Body of pancreas (tissue), 4 donors: ENCODE measurements around the gene LMX1A. TPM values are rescaled to one million over a fixed set of nuclear protein-coding genes. Genes with fewer than 3 reads are reported as not detected.

Experiments used
- ATAC-seq: fragments of 150-250 bp; one replicate; pipeline ENCODE4 v1.9.1; 2016
- DNase-seq, 4 donors: peaks; one replicate each; pipeline ENCODE4 v3.0.0-alpha.2; 2019
- H3K27ac ChIP-seq, 4 donors: fragments of 200-600 bp; sonication (generic); 1 replicate in 3 of 4; 2 replicates in 1 of 4; pipeline versions ENCODE4 v1.5.1 to v1.6.1; 2016 to 2019; ENCODE audit warnings: mild to moderate bottlenecking in 1 of 4, mixed read lengths in 1 of 4, moderate library complexity in 1 of 4
- H3K27me3 ChIP-seq, 2 donors: fragments of 200-600 bp; sonication (generic); one replicate each; pipeline ENCODE4 v1.6.0; 2016; ENCODE audit warnings: mild to moderate bottlenecking in 1 of 2
- H3K36me3 ChIP-seq, 2 donors: fragments of 200-600 bp; sonication (generic); replicated peaks in 1 of 2; 2 replicates each; pipeline ENCODE4 v1.5.1; 2016; ENCODE audit warnings: low read depth in 2 of 2; ENCODE audit not compliant: insufficient read depth in 1 of 2
- H3K4me1 ChIP-seq: fragments of 200-600 bp; sonication (generic); one replicate; pipeline ENCODE4 v1.6.0; 2016
- H3K4me3 ChIP-seq, 2 donors: fragments of 200-600 bp; sonication (generic); 1 replicate in 1 of 2; 2 replicates in 1 of 2; pipeline ENCODE4 v1.5.1; 2016 to 2019
- H3K9me3 ChIP-seq, 3 donors: fragments of 200-600 bp; sonication (generic); 1 replicate in 2 of 3; 2 replicates in 1 of 3; pipeline ENCODE4 v1.5.1; 2016
- POLR2A ChIP-seq, 3 donors: fragments of 450-650 bp; IDR thresholded peaks; one replicate each; pipeline ENCODE4 v1.6.1; 2016; ENCODE audit warnings: antibody characterized with exemption in 3 of 3, mild to moderate bottlenecking in 2 of 3
- WGBS, 2 donors: methylation state at CpG; one replicate each; pipeline ENCODE4 v1.1.5; 2017; 5-methylcytosine and 5-hydroxymethylcytosine counted together
- intact Hi-C: fragments of 100-400 bp; cut with DNase I; formaldehyde crosslinking; loops from one replicate; pipeline ENCODE4 v1.15.1; 2023
- total RNA-seq, 2 donors: library from RNA; depleted of rRNA; stranded (reverse); fragments of >200 nt; gene quantifications; one replicate each; pipeline ENCODE4 v1.1.0, GENCODE V29; 2016
- TF ChIP-seq, protein P1 (sequence below), 7 experiments: fragments of 450-650 bp in 4 of 7; fragments of 200-600 bp in 3 of 7; sonication (generic) in 3 of 7; IDR thresholded peaks; one replicate each; pipeline ENCODE4 v1.5.1; 2016 to 2019; ENCODE audit warnings: antibody characterized with exemption in 7 of 7

Gene LMX1A
- total RNA-seq = not detected

- TF ChIP-seq POLR2A (IDR thresholded peaks at IDR 0.05) = no peak
- TF ChIP-seq, protein P1, sequence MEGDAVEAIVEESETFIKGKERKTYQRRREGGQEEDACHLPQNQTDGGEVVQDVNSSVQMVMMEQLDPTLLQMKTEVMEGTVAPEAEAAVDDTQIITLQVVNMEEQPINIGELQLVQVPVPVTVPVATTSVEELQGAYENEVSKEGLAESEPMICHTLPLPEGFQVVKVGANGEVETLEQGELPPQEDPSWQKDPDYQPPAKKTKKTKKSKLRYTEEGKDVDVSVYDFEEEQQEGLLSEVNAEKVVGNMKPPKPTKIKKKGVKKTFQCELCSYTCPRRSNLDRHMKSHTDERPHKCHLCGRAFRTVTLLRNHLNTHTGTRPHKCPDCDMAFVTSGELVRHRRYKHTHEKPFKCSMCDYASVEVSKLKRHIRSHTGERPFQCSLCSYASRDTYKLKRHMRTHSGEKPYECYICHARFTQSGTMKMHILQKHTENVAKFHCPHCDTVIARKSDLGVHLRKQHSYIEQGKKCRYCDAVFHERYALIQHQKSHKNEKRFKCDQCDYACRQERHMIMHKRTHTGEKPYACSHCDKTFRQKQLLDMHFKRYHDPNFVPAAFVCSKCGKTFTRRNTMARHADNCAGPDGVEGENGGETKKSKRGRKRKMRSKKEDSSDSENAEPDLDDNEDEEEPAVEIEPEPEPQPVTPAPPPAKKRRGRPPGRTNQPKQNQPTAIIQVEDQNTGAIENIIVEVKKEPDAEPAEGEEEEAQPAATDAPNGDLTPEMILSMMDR (IDR thresholded peaks at IDR 0.05) = no peak
- Histone ChIP-seq H3K4me1 (peaks cover 34% of the 10 kb centered on the region), H3K4me3 (peak within 1 kb of the TSS in 1 of 2 donors; percentile 15), H3K27me3 (peaks cover 0 to 28% of the 10 kb centered on the region in 2 donors), H3K27ac (no peak within 1 kb of the TSS), H3K36me3 (no peaks in the 10 kb centered on the region), H3K9me3 (no peaks in the 10 kb centered on the region)
- DNase-seq (peak in 1 of 4 donors; percentile 42), ATAC-seq (no peak)
- WGBS, 2 donors = 0 to 1% methylated on average over 6 to 83 of the region's 88 CpGs
- intact Hi-C loops = no loop called here
Observed at GRCh38 chr1:165355977-165356811, at the start of gene LMX1A. TSS of gene LMX1A (minus strand) at chr1:165356715. CDS start at chr1:165355559, 1,156 bp downstream.

DNA sequence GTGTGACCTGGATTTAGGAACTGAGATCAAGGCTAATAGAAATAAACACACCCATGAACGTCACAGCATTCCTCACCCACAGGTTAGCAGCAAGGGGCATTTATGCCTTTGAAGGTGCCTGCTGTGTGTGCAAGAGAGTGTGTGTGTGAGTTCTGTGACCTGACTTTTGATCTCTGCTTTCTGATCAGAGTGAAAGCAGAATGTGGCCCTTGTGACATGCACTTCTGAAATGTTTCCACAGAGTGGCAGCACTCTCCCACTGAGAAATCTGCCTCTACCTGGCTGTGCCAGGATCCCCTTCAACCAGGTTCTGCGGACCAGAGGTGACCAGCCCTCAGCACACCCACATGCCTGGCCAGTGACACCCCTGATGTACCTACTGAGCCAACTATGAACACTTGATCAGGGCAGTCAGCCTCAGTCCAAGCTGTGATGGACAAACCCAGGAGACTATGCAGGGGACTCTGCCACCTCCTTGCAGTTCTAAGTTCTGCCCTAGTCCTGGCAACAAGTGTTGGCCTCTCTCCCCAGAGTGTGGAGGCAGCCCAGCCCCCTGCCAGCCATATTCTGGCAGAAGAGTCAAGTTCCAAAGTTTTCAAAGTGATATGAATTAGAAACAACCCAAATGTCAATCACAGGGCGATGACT, 47.4 kb upstream of the LMX1A start:
- H3K27me3 ChIP-seq = no peaks in the 10 kb centered on the region
- H3K9me3 ChIP-seq = no peaks in the 10 kb centered on the region
- TF ChIP-seq POLR2A (IDR thresholded peaks at IDR 0.05) = no peak
- TF ChIP-seq, protein P1 (IDR thresholded peaks at IDR 0.05) = peak in 6 of 7 experiments; percentile 22 to 62 (median 53)
- DNase-seq (peak; percentile 25 to 39 (median 32)), ATAC-seq (no peak)
- no peaks in the 10 kb centered on the region for H3K36me3 ChIP-seq
- 32 to 50% methylated on average over 2 to 3 of the region's 3 CpGs for WGBS, 2 donors
- H3K27ac ChIP-seq = no peak overlapping the region
- intact Hi-C loops = loop anchor here (5.0 to 10.0 kb wide), 2 partner anchors 183 to 511 kb away; no protein-coding TSS in a partner anchor
- no peaks in the 10 kb centered on the region for H3K4me1 ChIP-seq
- no peak overlapping the region for H3K4me3 ChIP-seq

- no peak for ATAC-seq
- no peaks in the 10 kb centered on the region for H3K36me3 ChIP-seq
- DNase-seq = no peak
- no peaks in the 10 kb centered on the region for H3K9me3 ChIP-seq
- no peaks in the 10 kb centered on the region for H3K4me1 ChIP-seq
- H3K4me3 ChIP-seq = no peak overlapping the region
- intact Hi-C loops = loop anchor here (5.0 to 10.0 kb wide), 2 partner anchors 185 to 512 kb away; no protein-coding TSS in a partner anchor
- 64 to 68% methylated on average over 4 of the region's 4 CpGs for WGBS, 2 donors
- TF ChIP-seq, protein P1 (IDR thresholded peaks at IDR 0.05) = no peak
- TF ChIP-seq POLR2A (IDR thresholded peaks at IDR 0.05) = no peak
- H3K27me3 ChIP-seq = no peaks in the 10 kb centered on the region
- H3K27ac ChIP-seq = no peak overlapping the region
Observed at GRCh38 chr1:165402517-165403111, 46.1 kb upstream of the LMX1A start.

DNA sequence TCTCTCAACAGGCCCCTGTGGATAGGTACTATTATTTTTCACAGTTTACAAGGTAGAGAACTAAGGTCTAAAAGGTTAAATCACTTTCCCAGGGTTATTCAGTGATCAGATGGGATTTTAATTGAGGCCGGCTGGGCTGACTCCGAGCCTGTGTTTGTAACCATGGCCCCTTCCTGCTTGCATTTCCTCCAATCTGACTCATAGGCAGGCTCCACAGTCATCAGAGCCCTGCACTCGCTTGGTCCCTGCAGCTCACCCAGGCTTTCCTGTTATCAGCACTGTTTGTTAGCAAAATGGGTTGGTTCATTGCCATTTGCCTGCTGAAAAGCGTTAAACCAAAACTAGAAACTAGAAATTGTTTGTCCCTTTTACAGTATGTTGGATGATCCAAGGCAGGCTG, 41.4 kb upstream of the LMX1A start:
- Histone ChIP-seq H3K4me3 (no peak overlapping the region), H3K27me3 (no peaks in the 10 kb centered on the region), H3K9me3 (no peaks in the 10 kb centered on the region), H3K4me1 (peaks cover 4% of the 10 kb centered on the region), H3K36me3 (no peaks in the 10 kb centered on the region), H3K27ac (no peak overlapping the region)
- TF ChIP-seq, protein P1 (IDR thresholded peaks at IDR 0.05) = no peak
- TF ChIP-seq POLR2A (IDR thresholded peaks at IDR 0.05) = no peak
- peak; percentile 42 for ATAC-seq
- intact Hi-C loops = no loop called here
- peak in 2 of 4 donors; percentile 17 to 39 for DNase-seq
- WGBS, 2 donors = 33 to 43% methylated on average over 4 of the region's 4 CpGs
